Measurements from ENCODE around the gene CYTH1.

DNA sequence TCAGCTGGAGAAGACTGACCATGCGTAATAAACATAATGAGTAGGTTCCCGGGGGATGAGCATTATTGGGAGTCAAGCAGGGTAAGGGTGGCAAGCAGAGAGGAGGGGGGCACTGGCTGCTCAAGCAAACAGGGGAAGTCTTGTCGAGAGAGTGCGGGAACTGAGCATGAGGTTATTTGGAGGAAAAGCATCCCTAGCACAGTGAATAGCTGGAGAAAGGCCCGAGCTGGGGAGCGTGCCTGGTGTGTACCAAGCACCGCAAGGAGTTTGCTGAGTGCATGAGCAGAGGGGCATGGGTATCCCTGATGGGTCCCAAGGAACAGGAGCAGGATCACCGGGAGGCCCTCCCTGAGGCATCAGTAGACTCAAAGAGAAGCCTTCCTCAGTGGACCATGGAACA is 17.2 kb downstream of the CYTH1 start:
- no peak for TF ChIP-seq EZH2 (IDR thresholded peaks at IDR 0.05; ENCODE audit: low read depth)
- TF ChIP-seq, protein P1, sequence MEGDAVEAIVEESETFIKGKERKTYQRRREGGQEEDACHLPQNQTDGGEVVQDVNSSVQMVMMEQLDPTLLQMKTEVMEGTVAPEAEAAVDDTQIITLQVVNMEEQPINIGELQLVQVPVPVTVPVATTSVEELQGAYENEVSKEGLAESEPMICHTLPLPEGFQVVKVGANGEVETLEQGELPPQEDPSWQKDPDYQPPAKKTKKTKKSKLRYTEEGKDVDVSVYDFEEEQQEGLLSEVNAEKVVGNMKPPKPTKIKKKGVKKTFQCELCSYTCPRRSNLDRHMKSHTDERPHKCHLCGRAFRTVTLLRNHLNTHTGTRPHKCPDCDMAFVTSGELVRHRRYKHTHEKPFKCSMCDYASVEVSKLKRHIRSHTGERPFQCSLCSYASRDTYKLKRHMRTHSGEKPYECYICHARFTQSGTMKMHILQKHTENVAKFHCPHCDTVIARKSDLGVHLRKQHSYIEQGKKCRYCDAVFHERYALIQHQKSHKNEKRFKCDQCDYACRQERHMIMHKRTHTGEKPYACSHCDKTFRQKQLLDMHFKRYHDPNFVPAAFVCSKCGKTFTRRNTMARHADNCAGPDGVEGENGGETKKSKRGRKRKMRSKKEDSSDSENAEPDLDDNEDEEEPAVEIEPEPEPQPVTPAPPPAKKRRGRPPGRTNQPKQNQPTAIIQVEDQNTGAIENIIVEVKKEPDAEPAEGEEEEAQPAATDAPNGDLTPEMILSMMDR (conservative IDR thresholded peaks at IDR 0.05) = no peak
